HepG2 (cell line): ENCODE measurements around the gene PCGF2. TPM values are rescaled to one million over a fixed set of nuclear protein-coding genes. Genes with fewer than 3 reads are reported as not detected.
A peak's percentile ranks its signal among the peaks of the same experiment; 100 is the strongest.

Experiments used
- AHDC1 ChIP-seq: sonication (generic); formaldehyde crosslinking; IDR thresholded peaks from 2 replicates; pipeline ENCODE4 v1.5.1; 2020; ENCODE audit warnings: mild to moderate bottlenecking, missing genetic modification reagents, borderline replicate concordance
- AHR ChIP-seq: IDR thresholded peaks from 2 replicates; pipeline ENCODE4 v1.6.1; 2018; ENCODE audit warnings: missing genetic modification reagents, missing compliant biosample characterization
- ELF3 ChIP-seq: IDR thresholded peaks from 2 replicates; pipeline ENCODE4 v1.6.1; 2016; ENCODE audit warnings: missing genetic modification reagents, missing compliant biosample characterization
- HOXD1 ChIP-seq: sonication (generic); formaldehyde crosslinking; IDR thresholded peaks from 2 replicates; pipeline ENCODE4 v1.5.0; 2020; ENCODE audit warnings: missing genetic modification reagents
- JUNB ChIP-seq: sonication (generic); formaldehyde crosslinking; IDR thresholded peaks from 2 replicates; pipeline ENCODE4 v1.8.0; 2022; ENCODE audit warnings: missing genetic modification reagents, mild to moderate bottlenecking, borderline replicate concordance
- KLF16 ChIP-seq, 2 experiments: sonication (generic) in 1 of 2; formaldehyde crosslinking in 1 of 2; IDR thresholded peaks; 2 replicates each; pipeline versions ENCODE4 v1.6.1 to v1.8.0; 2016 to 2023; ENCODE audit warnings: missing genetic modification reagents in 2 of 2, missing compliant biosample characterization in 1 of 2
- NR2F2 ChIP-seq: IDR thresholded peaks from 2 replicates; pipeline ENCODE4 v1.6.1; 2012; ENCODE audit warnings: low read depth, inconsistent platforms, borderline replicate concordance
- RBM22 ChIP-seq: fragments of 200-400 bp; formaldehyde crosslinking; optimal IDR thresholded peaks from 2 replicates; pipeline ENCODE3; 2017; ENCODE audit warnings: mild to moderate bottlenecking, low read length, moderate library complexity
- RFX1 ChIP-seq: fragments of 450-650 bp; IDR thresholded peaks from 2 replicates; pipeline ENCODE4 v1.6.1; 2017
- SRSF1 ChIP-seq: fragments of 200-400 bp; formaldehyde crosslinking; optimal IDR thresholded peaks from 2 replicates; pipeline ENCODE3; 2017; ENCODE audit warnings: mild to moderate bottlenecking, low read depth, low read length, moderate library complexity
- TAF1 ChIP-seq: sonication (generic); formaldehyde crosslinking; IDR thresholded peaks from 2 replicates; pipeline ENCODE4 v1.4.0; 2020; ENCODE audit warnings: missing genetic modification reagents
- TCF7 ChIP-seq: sonication (generic); IDR thresholded peaks from 2 replicates; pipeline ENCODE4 v1.6.1; 2016; ENCODE audit warnings: antibody characterized with exemption, low read depth
- TFDP2 ChIP-seq: sonication (generic); formaldehyde crosslinking; IDR thresholded peaks from 2 replicates; pipeline ENCODE4 v1.4.0; 2020; ENCODE audit warnings: missing genetic modification reagents
- ZNF589 ChIP-seq: sonication (generic); formaldehyde crosslinking; conservative IDR thresholded peaks from 2 replicates; pipeline ENCODE4 v1.8.0; 2022; ENCODE audit warnings: mild to moderate bottlenecking, moderate library complexity, missing genetic modification reagents
- ZNF629 ChIP-seq: sonication (generic); formaldehyde crosslinking; conservative IDR thresholded peaks from 2 replicates; pipeline ENCODE4 v1.5.0; 2020; ENCODE audit warnings: missing genetic modification reagents
- ZNF639 ChIP-seq: conservative IDR thresholded peaks from 2 replicates; pipeline ENCODE4 v1.6.1; 2018; ENCODE audit warnings: missing genetic modification reagents
- ZNF839 ChIP-seq: sonication (generic); formaldehyde crosslinking; IDR thresholded peaks from 2 replicates; pipeline ENCODE4 v1.4.0; 2020; ENCODE audit warnings: missing genetic modification reagents, mild to moderate bottlenecking, borderline replicate concordance
- polyA plus RNA-seq, 8 experiments: library from polyadenylated mRNA; depleted of rRNA in 3 of 8; stranded (reverse) in 7 of 8; unstranded in 1 of 8; fragments of >200 nt; fragmentation: Illumina TruSeq in 4 of 8; extraction: Trizol in 4 of 8; gene quantifications; 2 replicates each; pipeline versions ENCODE4 v1.2.1 to v1.2.3, GENCODE V29; 2011 to 2016; ENCODE audit warnings: low read depth in 4 of 8, missing spikeins in 1 of 8, mixed read lengths in 1 of 8; ENCODE audit not compliant: insufficient read depth in 1 of 8
- total RNA-seq, 5 experiments: library from RNA; depleted of rRNA; stranded (reverse); fragments of >200 nt; fragmentation: Illumina TruSeq; extraction: Trizol; gene quantifications; 2 replicates each; pipeline ENCODE4 v1.2.3, GENCODE V29; 2016; ENCODE audit warnings: low read depth in 1 of 5
- TF ChIP-seq, protein P1 (sequence below): sonication (generic); formaldehyde crosslinking; IDR thresholded peaks from 2 replicates; pipeline ENCODE4 v1.4.0; 2020; ENCODE audit warnings: mild to moderate bottlenecking, low read depth, missing genetic modification reagents
- TF ChIP-seq, protein P2 (sequence below): IDR thresholded peaks from 2 replicates; pipeline ENCODE4 v1.6.1; 2018; ENCODE audit warnings: missing genetic modification reagents

The PCGF2 gene
- total and polyA plus RNA-seq, 2 of the 13 experiments (the other 11 are each of a cell fraction or from before 2014, with no cell fraction given), result 11.6 to 29.4 TPM

DNA sequence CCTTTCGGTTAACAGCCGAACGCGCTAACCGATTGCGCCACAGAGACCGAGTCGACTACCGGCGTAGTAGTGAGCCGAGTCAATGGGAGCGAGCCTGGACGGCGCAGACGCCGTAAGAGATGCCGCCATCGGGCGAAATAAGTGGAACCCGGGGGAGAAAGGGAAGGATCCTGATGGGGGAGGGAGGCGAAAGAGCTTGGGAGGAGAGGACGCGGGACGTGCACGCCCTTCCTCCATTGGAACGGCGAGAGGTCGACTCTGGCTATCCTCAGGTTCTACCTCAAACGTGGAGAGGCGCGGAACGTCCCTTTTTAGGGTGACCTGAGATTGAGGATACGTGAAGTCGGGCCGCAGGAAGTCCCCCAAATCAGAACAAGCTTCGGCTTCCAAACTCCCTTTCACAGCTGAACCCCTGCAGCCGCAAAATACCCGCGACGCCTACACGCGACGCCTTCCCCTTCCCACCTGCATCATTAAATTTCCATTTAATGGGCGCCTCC, 3.7 kb upstream of the PCGF2 start (continued):
- peak; percentile 67 for TF ChIP-seq TFDP2 (CRISPR knock-in tag)
- no peak for TF ChIP-seq AHDC1 (CRISPR knock-in tag)
- TF ChIP-seq TAF1 (CRISPR knock-in tag), result no peak; the same call in 1 of the 2 replicates
- peak; percentile 98 for TF ChIP-seq RBM22
- TF ChIP-seq, protein P1, sequence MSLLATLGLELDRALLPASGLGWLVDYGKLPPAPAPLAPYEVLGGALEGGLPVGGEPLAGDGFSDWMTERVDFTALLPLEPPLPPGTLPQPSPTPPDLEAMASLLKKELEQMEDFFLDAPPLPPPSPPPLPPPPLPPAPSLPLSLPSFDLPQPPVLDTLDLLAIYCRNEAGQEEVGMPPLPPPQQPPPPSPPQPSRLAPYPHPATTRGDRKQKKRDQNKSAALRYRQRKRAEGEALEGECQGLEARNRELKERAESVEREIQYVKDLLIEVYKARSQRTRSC (CRISPR knock-in tag), result no peak; the same call in 1 of the 2 replicates
- no peak for TF ChIP-seq RFX1
- TF ChIP-seq JUNB (CRISPR knock-in tag), result no peak
- no peak for TF ChIP-seq ZNF589 (CRISPR knock-in tag)
- no peak for TF ChIP-seq TCF7
- no peak; the same call in 1 of the 2 replicates for TF ChIP-seq ZNF839 (CRISPR knock-in tag)
- peak; percentile 57; the same call in 1 of the 2 replicates for TF ChIP-seq ELF3
- peak; percentile 81 for TF ChIP-seq ZNF639 (CRISPR knock-in tag)
- no peak; the same call in 1 of the 2 replicates for TF ChIP-seq ZNF629 (CRISPR knock-in tag)
- peak; percentile 58; the same call in 1 of the 2 replicates for TF ChIP-seq AHR (CRISPR knock-in tag)
- peak; percentile 29 for TF ChIP-seq SRSF1
- TF ChIP-seq NR2F2, result peak; percentile 47; the same call in 1 of the 2 replicates
- TF ChIP-seq, protein P2, sequence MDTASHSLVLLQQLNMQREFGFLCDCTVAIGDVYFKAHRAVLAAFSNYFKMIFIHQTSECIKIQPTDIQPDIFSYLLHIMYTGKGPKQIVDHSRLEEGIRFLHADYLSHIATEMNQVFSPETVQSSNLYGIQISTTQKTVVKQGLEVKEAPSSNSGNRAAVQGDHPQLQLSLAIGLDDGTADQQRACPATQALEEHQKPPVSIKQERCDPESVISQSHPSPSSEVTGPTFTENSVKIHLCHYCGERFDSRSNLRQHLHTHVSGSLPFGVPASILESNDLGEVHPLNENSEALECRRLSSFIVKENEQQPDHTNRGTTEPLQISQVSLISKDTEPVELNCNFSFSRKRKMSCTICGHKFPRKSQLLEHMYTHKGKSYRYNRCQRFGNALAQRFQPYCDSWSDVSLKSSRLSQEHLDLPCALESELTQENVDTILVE (CRISPR knock-in tag), result 0 out of 2 replicates have a peak, but pooled peaks have one; percentile 57
- TF ChIP-seq HOXD1 (CRISPR knock-in tag), result no peak
- 0 out of 4 replicates have a peak, but pooled peaks of 1 of the 2 experiments have one; percentile 33 for TF ChIP-seq KLF16 (CRISPR knock-in tag; IDR thresholded peaks at IDR 0.05)
